HepG2 (cell line): ENCODE measurements around the gene MTRF1. TPM values are rescaled to one million over a fixed set of nuclear protein-coding genes. Genes with fewer than 3 reads are reported as not detected.

Experiments used
- CEBPZ ChIP-seq: IDR thresholded peaks from 2 replicates; pipeline ENCODE4 v1.6.1; 2012; ENCODE audit warnings: low read length, improper control_type of control experiment
- E2F1 ChIP-seq: sonication (generic); formaldehyde crosslinking; IDR thresholded peaks from 2 replicates; pipeline ENCODE4 v1.5.0; 2020; ENCODE audit warnings: missing genetic modification reagents
- GZF1 ChIP-seq: sonication (generic); formaldehyde crosslinking; IDR thresholded peaks from 2 replicates; pipeline ENCODE4 v1.5.1; 2020; ENCODE audit warnings: mild to moderate bottlenecking, missing genetic modification reagents
- HMG20A ChIP-seq: IDR thresholded peaks from 2 replicates; pipeline ENCODE4 v1.6.1; 2016; ENCODE audit warnings: borderline replicate concordance
- JUND ChIP-seq: sonication (generic); formaldehyde crosslinking; IDR thresholded peaks from 2 replicates; pipeline ENCODE4 v1.8.0; 2022; ENCODE audit warnings: mild to moderate bottlenecking, missing genetic modification reagents
- KLF9 ChIP-seq: IDR thresholded peaks from 2 replicates; pipeline ENCODE4 v1.6.1; 2016; ENCODE audit warnings: low read depth
- MAFF ChIP-seq: IDR thresholded peaks from 2 replicates; pipeline ENCODE4 v1.6.1; 2011; ENCODE audit warnings: low read depth, low read length, improper control_type of control experiment
- MAFG ChIP-seq: sonication (generic); formaldehyde crosslinking; IDR thresholded peaks from 2 replicates; pipeline ENCODE4 v1.5.1; 2020; ENCODE audit warnings: mild to moderate bottlenecking, missing genetic modification reagents
- PAX8 ChIP-seq: sonication (generic); formaldehyde crosslinking; IDR thresholded peaks from 2 replicates; pipeline ENCODE4 v1.8.0; 2022; ENCODE audit warnings: mild to moderate bottlenecking, missing genetic modification reagents, borderline replicate concordance
- RCOR2 ChIP-seq: IDR thresholded peaks from 2 replicates; pipeline ENCODE4 v1.6.1; 2016; ENCODE audit warnings: missing biosample characterization, missing genetic modification reagents
- SUZ12 ChIP-seq: fragments of 150-350 bp; IDR thresholded peaks from 2 replicates; pipeline ENCODE4 v1.6.1; 2014; ENCODE audit warnings: low read depth, low read length
- TCF7 ChIP-seq: sonication (generic); IDR thresholded peaks from 2 replicates; pipeline ENCODE4 v1.6.1; 2016; ENCODE audit warnings: antibody characterized with exemption, low read depth
- TERF1 ChIP-seq: sonication (generic); formaldehyde crosslinking; IDR thresholded peaks from 2 replicates; pipeline ENCODE4 v1.8.0; 2022; ENCODE audit warnings: mild to moderate bottlenecking, missing genetic modification reagents, moderate library complexity
- YEATS2 ChIP-seq: sonication (generic); formaldehyde crosslinking; IDR thresholded peaks from 2 replicates; pipeline ENCODE4 v1.4.0; 2020; ENCODE audit warnings: missing genetic modification reagents, borderline replicate concordance
- ZFP62 ChIP-seq: sonication (generic); formaldehyde crosslinking; IDR thresholded peaks from 2 replicates; pipeline ENCODE4 v1.4.0; 2020; ENCODE audit warnings: missing genetic modification reagents
- ZHX1 ChIP-seq: sonication (generic); formaldehyde crosslinking; IDR thresholded peaks from 2 replicates; pipeline ENCODE4 v1.8.1; 2022; ENCODE audit warnings: low read depth, mild to moderate bottlenecking, missing genetic modification reagents
- ZKSCAN1 ChIP-seq: fragments of 150-350 bp; IDR thresholded peaks from 2 replicates; pipeline ENCODE4 v1.6.1; 2014; ENCODE audit warnings: low read length
- ZNF670 ChIP-seq: sonication (generic); formaldehyde crosslinking; IDR thresholded peaks from 2 replicates; pipeline ENCODE4 v1.8.0; 2022; ENCODE audit warnings: mild to moderate bottlenecking, missing genetic modification reagents, borderline replicate concordance
- polyA plus RNA-seq, 8 experiments: library from polyadenylated mRNA; depleted of rRNA in 3 of 8; stranded (reverse) in 7 of 8; unstranded in 1 of 8; fragments of >200 nt; fragmentation: Illumina TruSeq in 4 of 8; extraction: Trizol in 4 of 8; gene quantifications; 2 replicates each; pipeline versions ENCODE4 v1.2.1 to v1.2.3, GENCODE V29; 2011 to 2016; ENCODE audit warnings: low read depth in 4 of 8, missing spikeins in 1 of 8, mixed read lengths in 1 of 8; ENCODE audit not compliant: insufficient read depth in 1 of 8
- total RNA-seq, 5 experiments: library from RNA; depleted of rRNA; stranded (reverse); fragments of >200 nt; fragmentation: Illumina TruSeq; extraction: Trizol; gene quantifications; 2 replicates each; pipeline ENCODE4 v1.2.3, GENCODE V29; 2016; ENCODE audit warnings: low read depth in 1 of 5

The MTRF1 gene
- total and polyA plus RNA-seq, 2 of the 13 experiments (the other 11 are each of a cell fraction or from before 2014, with no cell fraction given): 21.6 to 27.2 TPM

- TF ChIP-seq MAFF: 0 out of 2 replicates have a peak, but pooled peaks have one; percentile 32
- no peak for TF ChIP-seq ZHX1 (CRISPR knock-in tag)
- TF ChIP-seq SUZ12: no peak
- TF ChIP-seq ZNF670 (CRISPR knock-in tag): peak; percentile 42; the same call in 1 of the 2 replicates
- TF ChIP-seq ZKSCAN1: no peak
- no peak for TF ChIP-seq TERF1 (CRISPR knock-in tag)
- TF ChIP-seq CEBPZ: no peak
- peak; percentile 91 for TF ChIP-seq TCF7
- TF ChIP-seq YEATS2 (CRISPR knock-in tag): no peak
- peak; percentile 100 for TF ChIP-seq HMG20A
- no peak for TF ChIP-seq JUND (CRISPR knock-in tag)
- no peak for TF ChIP-seq GZF1 (CRISPR knock-in tag)
- TF ChIP-seq ZFP62: no peak
- no peak for TF ChIP-seq MAFG (CRISPR knock-in tag)
- TF ChIP-seq RCOR2 (CRISPR knock-in tag): peak; percentile 90
- no peak for TF ChIP-seq KLF9 (CRISPR knock-in tag)
- TF ChIP-seq PAX8 (CRISPR knock-in tag): no peak
- no peak for TF ChIP-seq E2F1 (CRISPR knock-in tag)
- TF ChIP-seq, all 625 proteins: peak for 150
Measured at GRCh38 chr13:41289463-41289881, 26.1 kb upstream of the MTRF1 start (continued).
